AG04450 (cell line): ENCODE measurements around the gene KCNK3. TPM values are rescaled to one million over a fixed set of nuclear protein-coding genes. Genes with fewer than 3 reads are reported as not detected.

Source experiments
- CTCF ChIA-PET: fragments of 300-600, 350-600 bp; formaldehyde crosslinking; extraction: SDS; loops from one replicate; lab custom pipeline; 2022; ENCODE audit warnings: antibody characterized with exemption, inconsistent platforms; lab: Charles Lee
- POLR2A ChIA-PET: fragments of 350-600 bp; formaldehyde crosslinking; extraction: SDS; loops from one replicate; lab custom pipeline; 2021; ENCODE audit warnings: antibody characterized with exemption, inconsistent platforms; lab: Yijun Ruan, JAX
- DNase-seq: peaks from one replicate; pipeline ENCODE4 v3.0.0-alpha.2; 2011; ENCODE audit warnings: low read depth, low spot score
- H3K27ac ChIP-seq: one replicate; pipeline ENCODE4 v1.5.1; 2012; ENCODE audit warnings: low read depth, low read length, control low read depth
- H3K27me3 ChIP-seq: one replicate; pipeline ENCODE4 v1.6.0; 2012; ENCODE audit warnings: low read length; ENCODE audit not compliant: control insufficient read depth, insufficient read depth
- H3K4me3 ChIP-seq: 2 replicates; pipeline ENCODE4 v1.5.1; 2011; ENCODE audit warnings: mild to moderate bottlenecking, low read depth, low read length, control low read depth
- H3K9me3 ChIP-seq: 2 replicates; pipeline ENCODE4 v1.5.1; 2012; ENCODE audit warnings: low read length; ENCODE audit not compliant: control insufficient read depth, insufficient read depth
- polyA plus RNA-seq: library from polyadenylated mRNA; depleted of rRNA; stranded (reverse); fragments of >200 nt; gene quantifications from 2 replicates; pipeline ENCODE4 v1.2.3, GENCODE V29; 2011
- TF ChIP-seq, protein P1 (sequence below): IDR thresholded peaks from 2 replicates; pipeline ENCODE4 v1.5.1; 2011; ENCODE audit warnings: low read depth, low read length, control low read depth, inconsistent platforms

The KCNK3 gene
- polyA plus RNA-seq, 1 experiment: 0.05 TPM

DNA sequence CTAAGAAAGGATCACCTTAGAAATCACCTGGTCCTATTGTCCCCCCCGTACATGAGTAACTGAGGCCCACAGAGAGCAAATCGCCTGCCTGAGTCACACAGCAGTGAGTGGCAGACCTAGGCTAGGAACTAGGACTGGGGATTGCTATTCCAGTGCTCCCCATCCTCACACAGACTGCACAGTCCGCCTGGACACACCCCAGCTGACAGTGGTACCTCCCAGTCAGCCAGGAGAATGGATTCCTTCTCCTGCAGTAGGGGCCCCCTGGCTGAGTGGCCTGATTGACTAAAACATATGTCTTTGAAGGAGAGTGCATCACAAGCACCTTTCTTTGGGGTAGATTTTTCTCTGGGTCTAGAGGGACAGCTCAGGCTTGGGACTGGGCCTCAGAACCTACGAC lies 39.2 kb downstream of the KCNK3 start:
- peaks cover 4% of the 10 kb centered on the region; the same call in 1 of the 2 replicates for H3K9me3 ChIP-seq
- peaks cover 17% of the 10 kb centered on the region for H3K27me3 ChIP-seq
- CTCF ChIA-PET: interaction anchor here (1.3 to 1.4 kb wide), 2 partner anchors 13 to 126 kb away, joined by 3 to 5 read pairs; no protein-coding TSS in a partner anchor
- TF ChIP-seq, protein P1, sequence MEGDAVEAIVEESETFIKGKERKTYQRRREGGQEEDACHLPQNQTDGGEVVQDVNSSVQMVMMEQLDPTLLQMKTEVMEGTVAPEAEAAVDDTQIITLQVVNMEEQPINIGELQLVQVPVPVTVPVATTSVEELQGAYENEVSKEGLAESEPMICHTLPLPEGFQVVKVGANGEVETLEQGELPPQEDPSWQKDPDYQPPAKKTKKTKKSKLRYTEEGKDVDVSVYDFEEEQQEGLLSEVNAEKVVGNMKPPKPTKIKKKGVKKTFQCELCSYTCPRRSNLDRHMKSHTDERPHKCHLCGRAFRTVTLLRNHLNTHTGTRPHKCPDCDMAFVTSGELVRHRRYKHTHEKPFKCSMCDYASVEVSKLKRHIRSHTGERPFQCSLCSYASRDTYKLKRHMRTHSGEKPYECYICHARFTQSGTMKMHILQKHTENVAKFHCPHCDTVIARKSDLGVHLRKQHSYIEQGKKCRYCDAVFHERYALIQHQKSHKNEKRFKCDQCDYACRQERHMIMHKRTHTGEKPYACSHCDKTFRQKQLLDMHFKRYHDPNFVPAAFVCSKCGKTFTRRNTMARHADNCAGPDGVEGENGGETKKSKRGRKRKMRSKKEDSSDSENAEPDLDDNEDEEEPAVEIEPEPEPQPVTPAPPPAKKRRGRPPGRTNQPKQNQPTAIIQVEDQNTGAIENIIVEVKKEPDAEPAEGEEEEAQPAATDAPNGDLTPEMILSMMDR: no peak
- no peak for DNase-seq
- POLR2A ChIA-PET: no interaction called here
- H3K27ac ChIP-seq: no peak overlapping the region
- H3K4me3 ChIP-seq: no peak overlapping the region

DNA sequence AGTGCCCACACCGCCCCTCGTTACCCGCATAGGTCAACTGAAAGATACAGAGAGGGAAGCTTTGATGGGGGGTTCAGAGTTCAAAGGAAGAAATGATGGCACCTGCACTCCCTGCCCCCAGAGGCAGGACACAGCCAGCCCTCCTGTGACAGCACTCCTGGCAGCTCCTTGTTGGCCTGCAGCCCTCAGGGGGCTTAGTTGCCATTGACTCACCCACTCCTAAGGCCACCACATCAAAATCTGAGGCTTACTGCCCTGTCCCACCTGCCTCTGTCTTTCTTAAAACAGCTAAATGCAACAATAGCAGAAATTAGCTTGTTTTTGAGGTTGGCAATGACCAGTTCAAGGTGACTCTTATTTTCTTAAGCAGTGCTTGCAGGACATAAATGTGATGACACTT lies 39.9 kb downstream of the KCNK3 start:
- peaks cover 4% of the 10 kb centered on the region; the same call in 1 of the 2 replicates for H3K9me3 ChIP-seq
- H3K27me3 ChIP-seq: peaks cover 17% of the 10 kb centered on the region
- ChIA-PET CTCF (interaction anchor here (1.3 to 1.4 kb wide), 2 partner anchors 12 to 127 kb away, joined by 3 to 5 read pairs; no protein-coding TSS in a partner anchor), POLR2A (no interaction called here)
- DNase-seq: no peak
- H3K27ac ChIP-seq: no peak overlapping the region
- no peak overlapping the region for H3K4me3 ChIP-seq
- TF ChIP-seq, protein P1: no peak

DNA sequence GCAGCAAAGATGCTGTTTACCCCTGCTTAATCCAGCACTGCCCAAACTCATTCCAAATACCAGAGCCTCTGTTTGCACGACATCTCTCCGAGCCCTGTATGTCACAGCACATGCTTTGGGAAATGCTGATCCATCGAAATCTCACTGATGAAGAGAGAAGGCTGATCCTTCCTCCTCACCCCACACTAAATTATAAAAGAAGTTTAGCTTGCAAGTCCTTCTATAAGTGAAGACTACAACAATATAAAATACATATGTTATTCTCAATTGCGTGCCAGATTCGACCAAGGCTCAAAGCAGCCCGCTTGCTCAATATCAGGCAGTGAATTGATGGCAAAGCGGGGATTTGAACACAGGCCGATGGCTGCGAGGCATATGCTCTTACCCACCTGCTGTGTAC lies 40.9 kb downstream of the KCNK3 start:
- POLR2A ChIA-PET: interaction anchor here (0.6 kb wide), 1 partner anchor 8 kb away, joined by 3 read pairs; no protein-coding TSS in a partner anchor
- no peaks in the 10 kb centered on the region for H3K9me3 ChIP-seq
- DNase-seq: no peak
- H3K27me3 ChIP-seq: peaks cover 17% of the 10 kb centered on the region
- no peak overlapping the region for H3K27ac ChIP-seq
- no peak overlapping the region for H3K4me3 ChIP-seq
- TF ChIP-seq, protein P1: no peak
- CTCF ChIA-PET: no interaction called here

DNA sequence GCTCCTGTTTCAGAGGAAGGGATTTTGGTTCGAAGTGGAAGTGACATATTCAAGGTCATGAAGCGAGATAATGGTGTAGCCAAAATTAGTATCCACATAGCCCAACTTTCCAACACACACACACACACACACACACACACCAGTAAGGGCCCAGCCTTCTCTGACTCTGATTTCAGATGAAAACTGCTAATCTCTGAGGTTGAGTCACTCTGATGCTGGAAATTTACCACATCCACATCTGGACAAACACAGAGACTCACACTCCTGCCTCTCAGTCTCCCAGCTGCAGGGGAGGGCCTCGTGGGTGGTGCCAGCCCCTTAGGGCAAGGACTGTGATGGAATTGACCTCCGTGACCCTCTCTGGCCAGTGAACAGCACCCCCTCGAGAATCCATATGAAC lies 42.6 kb downstream of the KCNK3 start:
- no peak overlapping the region for H3K27ac ChIP-seq
- DNase-seq: peak; percentile 74
- POLR2A ChIA-PET: interaction anchor here (1.1 kb wide), 1 partner anchor 10 kb away, joined by 3 read pairs; no protein-coding TSS in a partner anchor
- TF ChIP-seq, protein P1: no peak
- no peak overlapping the region for H3K4me3 ChIP-seq
- CTCF ChIA-PET: interaction anchor here (1.9 to 2.9 kb wide), 2 partner anchors 11 to 129 kb away, joined by 3 to 16 read pairs; no protein-coding TSS in a partner anchor
- no peaks in the 10 kb centered on the region for H3K9me3 ChIP-seq
- H3K27me3 ChIP-seq: peaks cover 17% of the 10 kb centered on the region

DNA sequence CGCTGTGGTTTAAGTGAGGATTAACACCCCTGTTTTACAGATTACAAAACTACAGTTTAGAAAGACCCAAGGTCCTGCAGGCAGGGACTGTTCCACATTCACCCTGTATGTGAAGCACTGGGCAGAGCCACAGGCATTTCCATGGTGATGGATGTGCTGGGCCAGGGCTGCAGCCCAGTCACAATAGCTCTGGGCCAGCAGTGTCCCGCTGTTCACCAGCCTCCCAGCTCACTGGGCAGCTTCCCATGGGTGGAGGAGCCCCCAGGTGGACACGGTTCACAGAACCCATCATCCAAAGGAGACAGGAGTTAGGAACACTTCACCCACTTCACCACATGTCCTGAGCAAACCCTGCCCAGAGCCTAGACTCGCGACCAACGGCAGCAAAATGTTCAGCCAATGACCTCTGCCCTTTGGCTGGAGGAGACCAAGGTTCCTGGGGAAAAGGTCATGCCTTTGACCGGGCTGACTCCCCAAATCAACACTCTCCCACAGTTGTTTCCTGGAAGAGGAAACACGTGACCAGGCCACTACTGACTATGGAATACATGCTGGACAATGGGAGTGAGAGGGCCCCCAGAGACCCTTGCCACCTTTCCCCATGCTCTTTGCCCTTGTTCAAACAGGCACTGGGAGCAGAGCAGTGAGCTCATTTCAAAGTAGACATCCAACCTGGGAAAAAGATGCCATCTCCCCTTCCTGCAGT lies 43.5 kb downstream of the KCNK3 start:
- ChIA-PET POLR2A (interaction anchor here (0.7 kb wide), 1 partner anchor 827 kb away, joined by 5 read pairs; no protein-coding TSS in a partner anchor), CTCF (interaction anchor here (0.6 to 2.9 kb wide), 2 partner anchors 10 to 130 kb away, joined by 5 to 16 read pairs; no protein-coding TSS in a partner anchor)
- Histone ChIP-seq H3K27ac (no peak overlapping the region), H3K9me3 (no peaks in the 10 kb centered on the region), H3K4me3 (no peak overlapping the region), H3K27me3 (peaks cover 16% of the 10 kb centered on the region)
- TF ChIP-seq, protein P1: no peak
- DNase-seq: no peak
